CD4-positive, alpha-beta memory T cell (primary cell): ENCODE data around the gene STIMATE. TPM values are rescaled to one million over a fixed set of nuclear protein-coding genes. Genes with fewer than 3 reads are reported as not detected.

ENCODE experiments used
- CTCF ChIA-PET: fragments of 350-600 bp; sonication (Branson Sonifier 250); formaldehyde crosslinking; loops from one replicate; lab custom pipeline; 2021; ENCODE audit warnings: inconsistent platforms; ENCODE audit not compliant: partially characterized antibody; lab: Charles Lee
- POLR2A ChIA-PET: fragments of 350-600 bp; sonication (Branson Sonifier 250); formaldehyde crosslinking; loops from one replicate; lab custom pipeline; 2021; ENCODE audit not compliant: partially characterized antibody; lab: Charles Lee
- DNase-seq, 5 donors: peaks; one replicate each; pipeline versions ENCODE4 v3.0.0 to v3.0.0-alpha.2; 2020 to 2022; ENCODE audit warnings: mixed read lengths in 1 of 5
- H3K27ac ChIP-seq: one replicate; pipeline ENCODE4 v1.7.0; 2013; ENCODE audit warnings: low read depth, low read length
- H3K27me3 ChIP-seq: 2 replicates; pipeline ENCODE4 v1.7.0; 2013; ENCODE audit warnings: mild to moderate bottlenecking, low read length, moderate library complexity; ENCODE audit not compliant: insufficient read depth
- H3K36me3 ChIP-seq: 2 replicates; pipeline ENCODE4 v1.7.0; 2013; ENCODE audit warnings: mild to moderate bottlenecking, low read length, moderate library complexity; ENCODE audit not compliant: insufficient read depth
- H3K4me1 ChIP-seq: 2 replicates; pipeline ENCODE4 v1.7.0; 2013; ENCODE audit warnings: mild to moderate bottlenecking, low read length, moderate library complexity; ENCODE audit not compliant: insufficient read depth
- H3K4me3 ChIP-seq, 2 donors: one replicate each; pipeline ENCODE4 v1.7.0; 2013; ENCODE audit warnings: low read length in 2 of 2, mild to moderate bottlenecking in 1 of 2
- H3K9me3 ChIP-seq, 2 donors: one replicate each; pipeline ENCODE4 v1.7.0; 2013; ENCODE audit warnings: low read length in 2 of 2, control low read depth in 1 of 2; ENCODE audit not compliant: control insufficient read depth in 1 of 2
- H3K27ac Mint-ChIP-seq, 7 donors: one replicate each; pipeline ENCODE4 v1.8.0; 2020 to 2021; ENCODE audit warnings: mixed read lengths in 7 of 7, mild to moderate bottlenecking in 6 of 7, inconsistent platforms in 3 of 7, moderate library complexity in 3 of 7
- H3K27me3 Mint-ChIP-seq, 2 donors: one replicate each; pipeline ENCODE4 v1.8.0; 2020 to 2021; ENCODE audit warnings: mixed read lengths in 2 of 2
- H3K36me3 Mint-ChIP-seq, 2 donors: one replicate each; pipeline ENCODE4 v1.8.0; 2020 to 2021; ENCODE audit warnings: mixed read lengths in 2 of 2, inconsistent platforms in 1 of 2, mild to moderate bottlenecking in 1 of 2
- H3K4me1 Mint-ChIP-seq, 4 donors: one replicate each; pipeline ENCODE4 v1.8.0; 2020 to 2021; ENCODE audit warnings: mixed read lengths in 4 of 4, mild to moderate bottlenecking in 1 of 4
- H3K4me3 Mint-ChIP-seq, 8 donors: one replicate each; pipeline ENCODE4 v1.8.0; 2020 to 2021; ENCODE audit warnings: mixed read lengths in 8 of 8, mild to moderate bottlenecking in 7 of 8, moderate library complexity in 6 of 8, inconsistent platforms in 3 of 8
- H3K9me3 Mint-ChIP-seq, 8 donors: one replicate each; pipeline ENCODE4 v1.8.0; 2020 to 2021; ENCODE audit warnings: mixed read lengths in 8 of 8, mild to moderate bottlenecking in 5 of 8, inconsistent platforms in 3 of 8, moderate library complexity in 1 of 8
- intact Hi-C: fragments of 100-400 bp; cut with micrococcal nuclease; formaldehyde crosslinking; loops from one replicate; pipeline ENCODE4 v1.15.1; 2023
- polyA plus RNA-seq, 2 donors: library from polyadenylated mRNA; unstranded; fragments of 300-500 nt; fragmentation: Illumina TruSeq; gene quantifications; one replicate each; pipeline ENCODE4 v1.2.3, GENCODE V29; 2021
- total RNA-seq, 2 experiments: library from RNA; stranded (reverse); gene quantifications; one replicate each; pipeline ENCODE4 v1.2.3, GENCODE V29; 2021

STIMATE gene
- total and polyA plus RNA-seq, 4 experiments from 2014 or later, result 7.7 to 58.6 (median 32.0) TPM

- Histone ChIP-seq H3K36me3 (peaks cover 3% of the 10 kb centered on the region), H3K4me3 (no peak overlapping the region), H3K27me3 (no peaks in the 10 kb centered on the region), H3K27ac (no peak overlapping the region), H3K9me3 (no peaks in the 10 kb centered on the region), H3K4me1 (peaks cover 21% of the 10 kb centered on the region)
- DNase-seq, result no peak
- POLR2A ChIA-PET, result interaction anchor here (0.8 kb wide), 1 partner anchor 15 kb away, joined by 3 read pairs; no protein-coding TSS in a partner anchor
- Mint-ChIP-seq H3K27ac (peak overlapping the region in 2 of 7 donors; percentile 22 to 56), H3K4me3 (no peak overlapping the region), H3K36me3 (peaks cover 16 to 21% of the 10 kb centered on the region in 2 donors), H3K9me3 (no peaks in the 10 kb centered on the region), H3K27me3 (no peaks in the 10 kb centered on the region), H3K4me1 (peaks cover 27 to 59% (median 40%) of the 10 kb centered on the region in 4 donors)
- intact Hi-C loops, result no loop called here
- CTCF ChIA-PET, result no interaction called here
Measured at GRCh38 chr3:52874160-52874701, 23.1 kb downstream of the STIMATE start.

DNA sequence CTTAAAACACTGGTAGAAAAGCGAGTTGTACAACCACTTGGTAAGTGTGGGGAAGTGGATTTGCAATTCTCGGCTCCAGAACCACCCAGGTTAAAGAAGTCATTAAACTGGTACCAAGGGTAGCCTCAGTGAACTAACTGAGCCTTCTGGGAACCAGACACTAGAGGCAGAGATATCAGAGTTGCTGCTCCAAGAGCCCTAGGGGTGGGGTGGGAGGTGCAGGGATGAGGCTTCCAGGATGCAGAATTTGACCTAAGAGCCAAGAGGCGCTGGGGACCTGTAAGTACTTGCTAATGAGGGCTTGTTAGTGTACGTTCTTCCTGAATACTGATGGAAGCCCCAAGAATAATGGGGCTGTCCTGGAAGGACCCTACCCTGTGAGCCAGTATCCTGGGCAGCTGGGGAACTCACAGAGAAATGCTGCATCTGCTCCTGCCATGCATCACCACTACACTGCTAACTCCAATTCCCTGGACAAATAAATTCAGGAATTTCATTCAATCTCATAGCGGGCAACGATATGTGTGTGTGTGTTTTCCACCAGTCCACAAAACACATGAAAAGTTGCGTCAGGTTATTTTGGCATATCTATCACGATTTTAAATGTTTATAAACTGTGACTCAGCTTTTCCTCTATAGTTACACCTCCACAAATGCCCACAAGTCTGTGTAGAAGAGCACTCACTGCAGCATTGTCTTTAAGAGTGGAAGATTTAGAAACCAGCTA lies 23.8 kb downstream of the STIMATE start:
- peaks cover 27 to 57% (median 41%) of the 10 kb centered on the region in 4 donors for H3K4me1 Mint-ChIP-seq
- Histone ChIP-seq H3K9me3 (no peaks in the 10 kb centered on the region), H3K27me3 (no peaks in the 10 kb centered on the region), H3K4me1 (peaks cover 18% of the 10 kb centered on the region), H3K36me3 (no peaks in the 10 kb centered on the region), H3K4me3 (no peak overlapping the region), H3K27ac (no peak overlapping the region)
- CTCF ChIA-PET, result no interaction called here
- no peaks in the 10 kb centered on the region for H3K9me3 Mint-ChIP-seq
- peak overlapping the region in 1 of 7 donors; percentile 56 for H3K27ac Mint-ChIP-seq
- POLR2A ChIA-PET, result interaction anchor here (0.8 kb wide), 1 partner anchor 16 kb away, joined by 3 read pairs; no protein-coding TSS in a partner anchor
- H3K4me3 Mint-ChIP-seq, result no peak overlapping the region
- H3K27me3 Mint-ChIP-seq, result no peaks in the 10 kb centered on the region
- no peak for DNase-seq
- peaks cover 14 to 21% of the 10 kb centered on the region in 2 donors for H3K36me3 Mint-ChIP-seq
- intact Hi-C loops, result no loop called here

GRCh38 chr3:52872245-52872644 lies 25.1 kb downstream of the STIMATE start:
- ChIA-PET POLR2A (no interaction called here), CTCF (no interaction called here)

GRCh38 chr3:52871761-52872160 lies 25.6 kb downstream of the STIMATE start:
- intact Hi-C loops, result no loop called here
- POLR2A ChIA-PET, result no interaction called here
- Mint-ChIP-seq H3K27me3 (no peaks in the 10 kb centered on the region), H3K4me3 (no peak overlapping the region), H3K27ac (peak overlapping the region in 3 of 7 donors; percentile 27 to 71 (median 67)), H3K4me1 (peaks cover 25 to 56% (median 39%) of the 10 kb centered on the region in 4 donors), H3K36me3 (peaks cover 13 to 27% of the 10 kb centered on the region in 2 donors), H3K9me3 (no peaks in the 10 kb centered on the region)
- H3K4me1 ChIP-seq, result peaks cover 17% of the 10 kb centered on the region
- CTCF ChIA-PET, result no interaction called here
- DNase-seq, result no peak
- H3K27ac ChIP-seq, result no peak overlapping the region
- no peaks in the 10 kb centered on the region for H3K27me3 ChIP-seq
- H3K9me3 ChIP-seq, result no peaks in the 10 kb centered on the region
- H3K36me3 ChIP-seq, result no peaks in the 10 kb centered on the region
- no peak overlapping the region for H3K4me3 ChIP-seq

More at GRCh38 chr3:52872245-52872644, 25.1 kb downstream of the STIMATE start:
- Mint-ChIP-seq H3K27me3 (no peaks in the 10 kb centered on the region), H3K27ac (peak overlapping the region in 1 of 7 donors; percentile 71), H3K36me3 (peaks cover 13 to 23% of the 10 kb centered on the region in 2 donors), H3K4me3 (no peak overlapping the region), H3K4me1 (peaks cover 25 to 54% (median 39%) of the 10 kb centered on the region in 4 donors), H3K9me3 (no peaks in the 10 kb centered on the region)
- H3K4me3 ChIP-seq, result no peak overlapping the region
- H3K36me3 ChIP-seq, result no peaks in the 10 kb centered on the region
- no peaks in the 10 kb centered on the region for H3K27me3 ChIP-seq
- peaks cover 17% of the 10 kb centered on the region for H3K4me1 ChIP-seq
- intact Hi-C loops, result no loop called here
- H3K27ac ChIP-seq, result no peak overlapping the region
- DNase-seq, result no peak
- no peaks in the 10 kb centered on the region for H3K9me3 ChIP-seq

DNA sequence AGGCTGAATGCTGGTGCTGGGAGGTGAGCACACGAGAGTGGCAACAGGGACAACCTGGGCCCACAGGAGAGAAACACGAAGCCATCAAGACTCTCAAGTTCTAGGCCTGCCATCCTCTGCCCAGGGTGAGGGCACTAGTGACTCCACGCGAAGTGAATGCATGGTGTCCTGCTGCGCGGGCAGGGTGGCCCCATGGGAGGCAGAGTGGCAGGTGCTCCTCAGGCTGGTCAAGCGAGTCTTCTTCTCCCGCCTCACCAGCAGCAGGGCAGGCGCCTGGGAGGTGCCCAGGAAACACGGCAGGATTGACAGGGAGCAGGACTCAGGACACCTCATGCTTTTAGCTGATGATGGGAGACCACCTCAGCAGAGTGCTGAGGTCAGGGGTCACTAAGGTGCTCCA lies 26.9 kb downstream of the STIMATE start:
- Mint-ChIP-seq H3K4me3 (no peak overlapping the region), H3K4me1 (peaks cover 19 to 55% (median 35%) of the 10 kb centered on the region in 4 donors)

GRCh38 chr3:52866427-52866826 lies 30.9 kb downstream of the STIMATE start:
- H3K36me3 Mint-ChIP-seq, result peaks cover 37 to 54% of the 10 kb centered on the region in 2 donors
- H3K27ac Mint-ChIP-seq, result peak overlapping the region in 1 of 7 donors; percentile 29
- CTCF ChIA-PET, result no interaction called here

More for the DNA sequence above, 26.9 kb downstream of the STIMATE start:
- H3K9me3 ChIP-seq, result no peaks in the 10 kb centered on the region
- peaks cover 13% of the 10 kb centered on the region for H3K4me1 ChIP-seq
- CTCF ChIA-PET, result no interaction called here
- Mint-ChIP-seq H3K27me3 (no peaks in the 10 kb centered on the region), H3K27ac (peak overlapping the region in 1 of 7 donors; percentile 5), H3K36me3 (peaks cover 18 to 38% of the 10 kb centered on the region in 2 donors), H3K9me3 (peaks cover 0 to 10% (median 4%) of the 10 kb centered on the region in 8 donors)
- no peak for DNase-seq
- no peak overlapping the region for H3K27ac ChIP-seq
- H3K27me3 ChIP-seq, result no peaks in the 10 kb centered on the region
- intact Hi-C loops, result no loop called here
- H3K4me3 ChIP-seq, result no peak overlapping the region
- no peaks in the 10 kb centered on the region for H3K36me3 ChIP-seq
- POLR2A ChIA-PET, result no interaction called here

DNA sequence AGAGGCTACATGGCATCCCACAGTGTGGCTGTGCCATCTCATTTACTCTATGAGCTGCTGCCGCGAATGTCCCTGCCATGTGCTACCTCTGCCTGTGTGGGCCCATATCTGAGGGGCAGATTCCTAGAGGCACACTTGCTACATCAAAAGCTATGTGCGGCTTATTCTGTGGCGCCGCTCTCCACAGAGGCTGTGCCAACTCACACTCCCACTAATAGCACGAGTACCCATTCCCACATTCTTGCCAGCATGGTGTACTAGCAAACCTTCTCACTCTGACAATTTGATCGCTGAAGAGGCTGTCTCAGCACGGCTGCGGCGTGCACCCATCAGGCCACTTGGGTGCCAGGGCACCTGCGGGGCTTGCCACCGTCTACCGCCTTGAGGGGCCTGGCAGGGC lies 31.4 kb downstream of the STIMATE start:
- Mint-ChIP-seq H3K9me3 (peaks cover 0 to 13% (median 8%) of the 10 kb centered on the region in 8 donors), H3K27me3 (no peaks in the 10 kb centered on the region), H3K36me3 (peaks cover 36 to 54% of the 10 kb centered on the region in 2 donors), H3K4me3 (no peak overlapping the region), H3K4me1 (peaks cover 10 to 27% (median 15%) of the 10 kb centered on the region in 4 donors), H3K27ac (peak overlapping the region in 1 of 7 donors; percentile 31)
- H3K4me3 ChIP-seq, result no peak overlapping the region
- no peaks in the 10 kb centered on the region for H3K4me1 ChIP-seq
- DNase-seq, result no peak
- no peaks in the 10 kb centered on the region for H3K9me3 ChIP-seq
- ChIA-PET POLR2A (no interaction called here), CTCF (no interaction called here)
- intact Hi-C loops, result no loop called here
- H3K27ac ChIP-seq, result no peak overlapping the region
- H3K36me3 ChIP-seq, result no peaks in the 10 kb centered on the region
- no peaks in the 10 kb centered on the region for H3K27me3 ChIP-seq

More at GRCh38 chr3:52866427-52866826, 30.9 kb downstream of the STIMATE start:
- Histone ChIP-seq H3K9me3 (no peaks in the 10 kb centered on the region), H3K4me3 (no peak overlapping the region), H3K27ac (no peak overlapping the region), H3K27me3 (no peaks in the 10 kb centered on the region), H3K4me1 (no peaks in the 10 kb centered on the region), H3K36me3 (no peaks in the 10 kb centered on the region)
- H3K27me3 Mint-ChIP-seq, result no peaks in the 10 kb centered on the region
- peaks cover 0 to 13% (median 8%) of the 10 kb centered on the region in 8 donors for H3K9me3 Mint-ChIP-seq
- intact Hi-C loops, result no loop called here
- no peak overlapping the region for H3K4me3 Mint-ChIP-seq
- H3K4me1 Mint-ChIP-seq, result peaks cover 11 to 28% (median 16%) of the 10 kb centered on the region in 4 donors
- no peak for DNase-seq
- POLR2A ChIA-PET, result no interaction called here
